ENCODE results near the gene TIMM23.

TIMM23 gene

DNA sequence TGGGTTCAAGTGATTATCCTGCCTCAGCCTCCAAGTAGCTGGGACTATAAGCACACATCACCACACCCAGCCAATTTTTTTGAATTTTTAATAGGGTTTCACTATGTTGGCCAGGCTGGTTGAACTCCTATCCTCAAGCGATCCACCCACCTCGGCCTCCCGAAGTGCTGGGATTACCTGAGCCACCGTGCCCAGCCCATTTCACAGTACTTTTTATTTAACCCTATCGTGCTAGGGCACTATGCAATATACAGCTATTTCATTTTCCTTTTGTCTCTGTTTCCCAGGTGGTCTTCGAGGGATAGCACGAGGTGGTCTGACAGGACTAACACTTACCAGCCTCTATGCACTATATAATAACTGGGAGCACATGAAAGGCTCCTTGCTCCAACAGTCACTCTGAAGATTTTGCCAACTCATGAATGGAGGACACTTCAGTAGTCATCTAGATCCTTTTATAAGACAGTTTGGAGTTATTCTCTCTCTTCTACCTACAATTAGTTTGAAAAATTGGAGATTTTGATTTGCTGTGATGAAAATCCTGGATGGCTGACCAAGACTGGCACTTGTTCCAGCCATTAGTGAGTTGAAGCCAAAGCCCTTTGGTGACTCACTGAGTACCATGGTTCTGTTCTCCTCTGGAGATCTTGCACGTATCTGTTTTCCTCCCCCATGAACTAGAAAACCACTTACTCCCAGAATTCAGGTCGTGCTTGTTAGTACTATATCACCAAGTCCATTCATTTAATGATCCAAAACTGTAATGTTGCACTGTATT lies 30.8 kb downstream of the TIMM23 start:
- H3K27ac Mint-ChIP-seq: no peak overlapping the region
- no peak overlapping the region for H3K4me3 Mint-ChIP-seq
- peaks cover 71% of the 10 kb centered on the region for H3K36me3 Mint-ChIP-seq (ENCODE audit: low read depth)
- no peaks in the 10 kb centered on the region for H3K27me3 Mint-ChIP-seq (ENCODE audit: low read depth)
- no peaks in the 10 kb centered on the region for H3K4me1 Mint-ChIP-seq (ENCODE audit: low read depth)
- no peaks in the 10 kb centered on the region for H3K9me3 Mint-ChIP-seq
- no peak for DNase-seq (ENCODE audit: low spot score)

- peaks cover 1% of the 10 kb centered on the region for H3K4me1 Mint-ChIP-seq (ENCODE audit: low read depth)
- peaks cover 65% of the 10 kb centered on the region for H3K36me3 Mint-ChIP-seq (ENCODE audit: low read depth)
- no peak overlapping the region for H3K27ac Mint-ChIP-seq
- no peaks in the 10 kb centered on the region for H3K27me3 Mint-ChIP-seq (ENCODE audit: low read depth)
- H3K4me3 Mint-ChIP-seq: no peak overlapping the region
- H3K9me3 Mint-ChIP-seq: no peaks in the 10 kb centered on the region
- DNase-seq (ENCODE audit: low spot score): no peak
Observed at GRCh38 chr10:46004963-46005362, 32.7 kb downstream of the TIMM23 start.

GRCh38 chr10:46005383-46005782 lies 33.1 kb downstream of the TIMM23 start:
- Mint-ChIP-seq H3K9me3 (no peaks in the 10 kb centered on the region), H3K27ac (no peak overlapping the region), H3K27me3 (ENCODE audit: low read depth) (no peaks in the 10 kb centered on the region), H3K4me1 (ENCODE audit: low read depth) (peaks cover 1% of the 10 kb centered on the region), H3K4me3 (no peak overlapping the region), H3K36me3 (ENCODE audit: low read depth) (peaks cover 64% of the 10 kb centered on the region)
- DNase-seq (ENCODE audit: low spot score): no peak

- no peak overlapping the region for H3K27ac Mint-ChIP-seq
- peaks cover 1% of the 10 kb centered on the region for H3K4me1 Mint-ChIP-seq (ENCODE audit: low read depth)
- H3K36me3 Mint-ChIP-seq (ENCODE audit: low read depth): peaks cover 63% of the 10 kb centered on the region
- H3K27me3 Mint-ChIP-seq (ENCODE audit: low read depth): no peaks in the 10 kb centered on the region
- DNase-seq (ENCODE audit: low spot score): no peak
- H3K4me3 Mint-ChIP-seq: no peak overlapping the region
- no peaks in the 10 kb centered on the region for H3K9me3 Mint-ChIP-seq
Observed at GRCh38 chr10:46006219-46006618, 33.9 kb downstream of the TIMM23 start.

DNA sequence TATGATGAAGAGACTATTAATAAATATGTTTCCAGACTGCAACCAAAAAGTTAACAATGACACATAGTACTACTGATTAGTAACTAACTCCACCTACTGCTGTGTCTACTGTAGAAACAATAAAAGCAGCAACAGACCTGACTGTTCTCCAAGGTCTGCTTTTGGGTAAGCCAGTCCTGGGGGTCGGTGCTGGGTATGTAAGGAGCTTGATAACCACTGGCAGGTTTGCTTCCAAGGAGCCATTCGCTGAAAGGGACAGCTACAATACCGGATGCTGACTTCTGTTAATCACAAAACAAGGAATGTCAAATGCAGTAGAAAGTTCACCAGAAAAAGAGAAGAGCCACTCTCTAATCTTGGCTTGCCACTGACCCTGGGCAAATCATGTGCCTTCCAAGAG lies 40.5 kb downstream of the TIMM23 start:
- DNase-seq (ENCODE audit: low spot score): no peak
- no peak overlapping the region for H3K27ac Mint-ChIP-seq
- H3K9me3 Mint-ChIP-seq: no peaks in the 10 kb centered on the region
- peaks cover 57% of the 10 kb centered on the region for H3K36me3 Mint-ChIP-seq (ENCODE audit: low read depth)
- no peak overlapping the region for H3K4me3 Mint-ChIP-seq
- no peaks in the 10 kb centered on the region for H3K27me3 Mint-ChIP-seq (ENCODE audit: low read depth)
- H3K4me1 Mint-ChIP-seq (ENCODE audit: low read depth): peaks cover 7% of the 10 kb centered on the region

DNA sequence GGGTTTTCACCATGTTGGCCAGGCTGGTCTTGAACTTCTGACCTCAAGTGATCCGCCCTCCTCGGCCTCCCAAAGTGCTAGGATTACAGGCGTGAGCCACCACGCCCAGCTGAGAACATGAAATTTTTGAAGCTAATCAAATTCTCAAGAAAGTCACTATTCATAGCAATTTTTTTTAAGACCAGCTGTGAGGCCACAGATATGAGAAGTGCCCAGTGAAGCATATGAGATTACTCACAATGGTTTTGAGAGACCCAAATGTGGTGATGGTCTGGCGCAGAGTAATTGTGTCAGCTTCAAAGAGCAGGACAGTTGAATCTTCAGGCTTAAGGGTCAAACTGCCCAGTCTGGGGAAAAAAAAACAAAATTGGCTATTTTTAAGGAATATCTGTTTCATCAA lies 41.9 kb downstream of the TIMM23 start:
- Mint-ChIP-seq H3K4me1 (ENCODE audit: low read depth) (peaks cover 12% of the 10 kb centered on the region), H3K36me3 (ENCODE audit: low read depth) (peaks cover 47% of the 10 kb centered on the region), H3K27ac (no peak overlapping the region), H3K27me3 (ENCODE audit: low read depth) (no peaks in the 10 kb centered on the region), H3K9me3 (no peaks in the 10 kb centered on the region), H3K4me3 (no peak overlapping the region)
- no peak for DNase-seq (ENCODE audit: low spot score)

- peaks cover 48% of the 10 kb centered on the region for H3K36me3 Mint-ChIP-seq (ENCODE audit: low read depth)
- H3K27me3 Mint-ChIP-seq (ENCODE audit: low read depth): no peaks in the 10 kb centered on the region
- no peak for DNase-seq (ENCODE audit: low spot score)
- no peak overlapping the region for H3K4me3 Mint-ChIP-seq
- H3K4me1 Mint-ChIP-seq (ENCODE audit: low read depth): peaks cover 18% of the 10 kb centered on the region
- no peak overlapping the region for H3K27ac Mint-ChIP-seq
- H3K9me3 Mint-ChIP-seq: no peaks in the 10 kb centered on the region
Observed at GRCh38 chr10:46014683-46015405, 42.6 kb downstream of the TIMM23 start.

DNA sequence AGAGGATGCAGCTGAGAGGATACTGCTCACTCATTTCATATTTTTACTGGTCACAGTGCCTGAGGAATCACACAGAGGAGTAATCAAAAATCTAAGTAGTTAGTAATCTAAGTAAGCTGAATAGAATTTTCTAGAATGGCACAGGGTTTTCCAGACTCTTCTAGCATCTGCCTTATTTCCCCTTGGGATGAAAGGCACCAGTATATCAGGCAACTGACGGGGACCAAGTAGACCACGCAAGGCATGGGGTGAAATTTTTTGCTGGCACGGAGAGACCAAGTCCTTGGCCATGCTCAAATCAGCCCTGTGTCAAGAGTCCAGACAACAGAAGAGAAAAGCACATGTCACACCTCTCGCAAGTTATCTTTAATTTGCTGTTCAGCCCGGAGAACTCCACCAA lies 43.9 kb downstream of the TIMM23 start:
- no peak overlapping the region for H3K27ac Mint-ChIP-seq
- no peak overlapping the region for H3K4me3 Mint-ChIP-seq
- no peaks in the 10 kb centered on the region for H3K9me3 Mint-ChIP-seq
- H3K36me3 Mint-ChIP-seq (ENCODE audit: low read depth): peaks cover 40% of the 10 kb centered on the region
- H3K27me3 Mint-ChIP-seq (ENCODE audit: low read depth): no peaks in the 10 kb centered on the region
- no peak for DNase-seq (ENCODE audit: low spot score)
- H3K4me1 Mint-ChIP-seq (ENCODE audit: low read depth): peaks cover 28% of the 10 kb centered on the region

- DNase-seq (ENCODE audit: low spot score): no peak
- Mint-ChIP-seq H3K9me3 (no peaks in the 10 kb centered on the region), H3K27ac (peak overlapping the region; percentile 53), H3K4me1 (ENCODE audit: low read depth) (peaks cover 29% of the 10 kb centered on the region), H3K4me3 (no peak overlapping the region), H3K36me3 (ENCODE audit: low read depth) (peaks cover 36% of the 10 kb centered on the region), H3K27me3 (ENCODE audit: low read depth) (no peaks in the 10 kb centered on the region)
Observed at GRCh38 chr10:46016811-46017210, 44.5 kb downstream of the TIMM23 start.

GRCh38 chr10:46017733-46018132 lies 45.4 kb downstream of the TIMM23 start:
- DNase-seq (ENCODE audit: low spot score): no peak
- Mint-ChIP-seq H3K27ac (no peak overlapping the region), H3K9me3 (no peaks in the 10 kb centered on the region), H3K4me3 (no peak overlapping the region), H3K4me1 (ENCODE audit: low read depth) (peaks cover 36% of the 10 kb centered on the region), H3K36me3 (ENCODE audit: low read depth) (peaks cover 34% of the 10 kb centered on the region), H3K27me3 (ENCODE audit: low read depth) (no peaks in the 10 kb centered on the region)

GRCh38 chr10:46018453-46019176 lies 46.3 kb downstream of the TIMM23 start:
- Mint-ChIP-seq H3K4me3 (no peak overlapping the region), H3K9me3 (no peaks in the 10 kb centered on the region)
- no peak for DNase-seq (ENCODE audit: low spot score)

DNA sequence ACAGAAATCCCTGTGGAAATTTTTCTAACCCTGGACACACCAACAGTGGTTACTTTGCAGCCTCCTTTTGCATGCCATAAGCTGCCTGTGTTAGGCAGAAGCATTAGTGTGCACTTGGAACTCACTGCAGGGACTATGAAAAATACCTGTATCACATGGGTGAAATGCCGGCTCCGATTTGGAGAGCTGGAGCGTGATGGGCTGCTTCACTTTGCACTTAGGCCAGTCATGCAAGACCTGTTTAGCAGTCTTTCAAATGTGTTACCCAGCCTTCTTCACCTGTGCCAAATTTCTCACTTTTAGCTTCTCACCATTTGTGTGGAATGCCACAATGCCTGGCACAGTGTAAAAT lies 46.9 kb downstream of the TIMM23 start:
- Mint-ChIP-seq H3K36me3 (ENCODE audit: low read depth) (peaks cover 30% of the 10 kb centered on the region), H3K4me1 (ENCODE audit: low read depth) (peaks cover 43% of the 10 kb centered on the region), H3K27me3 (ENCODE audit: low read depth) (no peaks in the 10 kb centered on the region), H3K27ac (no peak overlapping the region), H3K4me3 (no peak overlapping the region), H3K9me3 (no peaks in the 10 kb centered on the region)
- DNase-seq (ENCODE audit: low spot score): no peak

More at GRCh38 chr10:46018453-46019176, 46.3 kb downstream of the TIMM23 start:
- Mint-ChIP-seq H3K36me3 (ENCODE audit: low read depth) (peaks cover 30% of the 10 kb centered on the region), H3K27me3 (ENCODE audit: low read depth) (no peaks in the 10 kb centered on the region), H3K4me1 (ENCODE audit: low read depth) (peaks cover 38% of the 10 kb centered on the region), H3K27ac (no peak overlapping the region)

DNA sequence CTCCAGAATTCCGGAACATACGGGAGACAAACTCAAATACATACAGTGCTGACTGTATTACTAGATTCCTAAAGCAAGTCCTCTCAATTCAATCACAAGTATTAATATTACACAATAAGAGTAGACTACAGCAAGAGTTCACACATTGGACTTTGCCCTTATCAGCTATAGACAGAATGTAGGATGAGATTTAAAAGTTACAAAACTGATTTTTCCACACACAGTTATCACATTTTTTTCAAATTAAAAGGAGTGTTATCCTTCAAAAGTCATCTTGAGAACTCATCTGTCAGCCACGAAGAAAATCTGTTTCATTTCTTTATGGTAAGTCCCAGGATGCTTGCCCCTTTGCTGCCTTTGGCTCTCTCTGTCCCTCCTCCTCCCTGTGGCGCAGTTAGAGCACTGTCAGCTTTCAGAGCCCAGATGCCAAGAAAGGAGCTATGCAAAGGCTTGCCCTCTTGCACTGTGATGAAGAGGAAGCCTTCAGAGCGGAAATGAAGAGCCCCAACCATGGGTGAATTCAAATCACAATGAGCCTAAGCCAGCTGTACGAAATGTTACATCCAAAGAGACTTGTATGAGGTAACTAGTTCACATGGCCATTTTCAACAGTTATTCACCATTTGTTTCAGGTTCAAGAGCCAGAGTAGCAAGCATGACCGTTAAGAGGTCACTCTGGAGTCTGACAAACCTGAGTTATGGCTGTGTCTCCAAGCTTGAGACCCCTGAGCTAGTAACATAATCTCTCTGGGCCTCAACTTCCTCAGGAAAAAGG lies 47.5 kb downstream of the TIMM23 start:
- no peak for DNase-seq (ENCODE audit: low spot score)

DNA sequence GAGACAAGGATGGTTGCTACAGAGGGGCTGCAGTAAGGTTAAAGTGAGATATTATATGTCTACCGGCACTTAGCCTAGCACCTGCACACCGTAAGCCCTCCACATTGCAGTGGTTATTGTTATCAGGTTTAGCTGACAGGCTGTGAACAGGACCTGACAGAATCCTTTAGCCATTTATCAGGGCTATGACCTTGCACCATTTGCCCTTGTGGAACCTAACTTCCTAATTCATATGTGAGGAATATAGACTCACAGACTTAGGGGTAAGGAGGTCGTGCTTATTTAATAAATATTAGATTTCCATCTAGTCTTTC lies 48.0 kb downstream of the TIMM23 start:
- Mint-ChIP-seq H3K27ac (no peak overlapping the region), H3K4me1 (ENCODE audit: low read depth) (peaks cover 49% of the 10 kb centered on the region), H3K27me3 (ENCODE audit: low read depth) (no peaks in the 10 kb centered on the region), H3K36me3 (ENCODE audit: low read depth) (peaks cover 21% of the 10 kb centered on the region), H3K9me3 (no peaks in the 10 kb centered on the region), H3K4me3 (no peak overlapping the region)
- DNase-seq (ENCODE audit: low spot score): no peak

More for the DNA sequence above, 47.5 kb downstream of the TIMM23 start:
- no peaks in the 10 kb centered on the region for H3K27me3 Mint-ChIP-seq (ENCODE audit: low read depth)
- H3K4me3 Mint-ChIP-seq: peak overlapping the region; percentile 4
- peaks cover 49% of the 10 kb centered on the region for H3K4me1 Mint-ChIP-seq (ENCODE audit: low read depth)
- H3K36me3 Mint-ChIP-seq (ENCODE audit: low read depth): peaks cover 24% of the 10 kb centered on the region
- H3K9me3 Mint-ChIP-seq: no peaks in the 10 kb centered on the region
- H3K27ac Mint-ChIP-seq: no peak overlapping the region
